GOT3 (cell line): Measurements from ENCODE around the gene RPS6KA1.
"Not testable (repeated sequence)": the region's sequence is repeated elsewhere in the genome, so short reads cannot be mapped to it uniquely, and the experiment has no call there.

ENCODE experiments used
- DNase-seq: peaks from one replicate; lab custom pipeline; 2025; ENCODE audit warnings: mixed read lengths; lab: John Stamatoyannopoulos, UW

RPS6KA1 gene

DNA sequence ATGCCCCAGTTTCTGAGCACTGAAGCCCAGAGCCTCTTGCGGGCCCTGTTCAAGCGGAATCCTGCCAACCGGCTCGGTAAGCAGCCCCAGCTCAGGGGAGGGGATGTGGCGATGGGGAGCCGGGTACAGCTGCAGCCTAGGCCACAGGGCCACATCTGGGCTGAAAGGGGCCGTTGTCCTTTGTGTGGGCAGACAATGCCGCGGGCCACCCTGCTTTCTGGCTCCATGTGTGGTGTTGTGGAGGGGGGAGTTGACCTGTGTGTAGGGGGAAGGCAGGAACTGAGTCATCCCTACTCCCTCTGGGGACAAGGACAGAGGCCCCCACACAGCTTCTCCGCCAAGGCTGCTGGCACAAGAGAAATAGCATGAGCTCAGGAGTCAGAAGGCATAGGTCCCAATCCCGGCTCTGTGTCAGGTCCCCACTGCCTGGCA is 26.0 kb downstream of the RPS6KA1 start:
- no peak for DNase-seq

DNA sequence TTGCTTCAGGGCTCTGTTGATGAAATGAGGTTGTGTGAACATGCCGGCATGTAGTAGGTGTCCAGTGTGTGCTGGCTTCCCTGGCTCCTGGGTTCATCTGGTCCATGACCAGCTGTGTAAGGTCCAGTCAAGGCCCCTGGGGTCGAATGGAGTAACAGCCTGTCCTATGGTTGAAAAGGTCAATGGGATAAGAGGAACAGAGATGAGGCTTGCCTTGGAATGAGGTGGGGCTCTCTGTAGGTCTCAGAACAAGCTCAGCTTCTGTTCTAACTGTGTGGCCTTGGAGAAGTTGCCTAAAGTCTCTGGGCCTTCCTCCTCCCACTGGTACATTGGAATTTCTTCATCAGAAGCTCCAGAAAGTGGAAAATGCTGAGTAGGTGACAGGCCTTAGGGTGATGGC is 26.6 kb downstream of the RPS6KA1 start:
- DNase-seq = no peak

DNA sequence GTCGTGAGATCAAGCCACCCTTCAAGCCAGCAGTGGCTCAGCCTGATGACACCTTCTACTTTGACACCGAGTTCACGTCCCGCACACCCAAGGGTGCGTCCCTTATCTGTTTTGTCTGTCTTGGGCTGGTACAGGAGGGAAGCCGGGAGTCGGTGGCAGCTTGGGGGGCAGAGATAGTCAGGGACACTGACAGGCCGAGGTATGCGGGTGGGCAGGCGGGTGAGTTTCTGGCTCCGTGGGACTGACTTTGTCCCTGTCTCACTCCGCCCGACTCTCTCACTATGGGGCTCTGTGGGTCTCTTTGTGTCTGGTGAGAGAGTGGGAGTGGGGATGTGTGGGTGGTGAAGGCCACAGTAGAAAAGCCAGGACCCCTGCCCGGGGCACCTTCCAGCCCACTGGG is 27.4 kb downstream of the RPS6KA1 start:
- DNase-seq = no peak

DNA sequence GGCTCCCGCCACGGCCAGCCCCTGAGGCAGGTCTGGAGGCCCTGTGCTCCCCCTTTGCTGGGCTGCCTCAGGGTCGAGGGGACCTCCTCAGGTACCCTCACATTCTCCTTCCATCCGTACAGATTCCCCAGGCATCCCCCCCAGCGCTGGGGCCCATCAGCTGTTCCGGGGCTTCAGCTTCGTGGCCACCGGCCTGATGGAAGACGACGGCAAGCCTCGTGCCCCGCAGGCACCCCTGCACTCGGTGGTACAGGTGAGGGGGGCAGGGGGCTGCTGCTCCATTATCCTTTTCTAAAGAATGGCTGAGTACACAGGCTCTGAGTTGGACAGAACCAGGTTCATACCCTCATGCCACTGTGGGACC is 29.1 kb downstream of the RPS6KA1 start:
- no peak for DNase-seq

DNA sequence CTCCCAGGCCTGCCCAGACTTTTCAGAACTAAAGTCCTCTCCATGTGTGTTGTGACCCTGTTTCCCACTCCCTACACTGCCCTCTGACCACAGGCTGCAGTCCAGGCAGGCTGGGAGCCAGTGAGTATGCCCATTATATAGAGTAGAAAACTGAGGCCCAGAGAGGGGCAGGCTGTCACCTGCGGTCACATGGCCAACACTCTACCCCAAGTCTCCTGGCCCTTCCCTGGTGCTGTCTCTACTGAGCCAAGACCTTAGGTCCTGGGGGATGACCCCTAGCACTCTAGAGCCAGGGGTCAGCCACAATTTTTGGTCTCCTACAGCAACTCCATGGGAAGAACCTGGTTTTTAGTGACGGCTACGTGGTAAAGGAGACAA is 30.8 kb downstream of the RPS6KA1 start:
- DNase-seq = no peak

DNA sequence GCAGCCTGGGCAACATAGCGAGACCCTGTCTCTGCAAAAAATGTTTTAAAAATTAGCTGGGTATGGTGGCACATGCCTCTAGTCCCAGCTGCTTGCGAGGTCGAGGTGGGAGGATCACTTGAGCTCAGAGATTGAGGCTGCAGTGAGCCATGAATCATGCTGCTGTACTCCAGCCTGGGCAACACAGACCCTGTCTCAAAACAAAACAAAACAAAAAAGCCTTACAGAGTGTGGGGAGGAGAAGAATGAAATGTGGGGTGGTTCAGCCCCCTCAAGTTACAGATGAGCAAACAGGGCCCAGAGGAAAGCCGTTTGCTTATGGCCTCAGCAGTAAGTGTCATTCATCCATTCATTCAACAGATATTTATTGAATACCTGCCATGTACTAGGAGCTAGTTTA is 40.7 kb downstream of the RPS6KA1 start:
- DNase-seq = no peak

DNA sequence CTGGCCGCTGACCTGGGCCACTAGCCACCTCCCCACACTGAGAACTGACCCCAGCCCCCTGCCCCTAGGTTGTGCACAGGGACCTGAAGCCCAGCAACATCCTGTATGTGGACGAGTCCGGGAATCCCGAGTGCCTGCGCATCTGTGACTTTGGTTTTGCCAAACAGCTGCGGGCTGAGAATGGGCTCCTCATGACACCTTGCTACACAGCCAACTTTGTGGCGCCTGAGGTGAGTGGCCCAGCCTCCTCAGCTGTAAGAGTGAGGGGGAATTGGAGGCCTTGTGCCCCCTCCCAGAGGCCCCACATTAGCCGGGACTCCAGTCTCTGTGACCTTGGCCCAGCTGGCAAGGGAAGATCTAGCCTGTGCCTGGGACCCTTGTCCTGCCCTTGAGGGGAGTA is 41.8 kb downstream of the RPS6KA1 start:
- no peak for DNase-seq

DNA sequence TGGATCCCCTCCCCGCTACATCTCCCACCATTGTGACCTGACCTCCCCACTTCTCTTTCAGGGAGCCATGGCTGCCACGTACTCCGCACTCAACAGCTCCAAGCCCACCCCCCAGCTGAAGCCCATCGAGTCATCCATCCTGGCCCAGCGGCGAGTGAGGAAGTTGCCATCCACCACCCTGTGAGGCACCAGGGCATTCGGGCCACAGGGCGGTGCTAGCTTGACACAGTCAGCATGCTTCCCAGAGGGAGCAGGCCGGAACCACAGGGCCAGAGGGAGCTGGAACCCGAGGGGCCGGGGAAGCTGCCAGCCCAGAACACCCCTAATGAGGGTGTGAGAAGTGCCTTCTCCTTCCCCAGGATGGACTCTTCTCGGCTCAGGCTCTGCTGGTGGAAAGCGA is 44.5 kb downstream of the RPS6KA1 start:
- no peak for DNase-seq

DNA sequence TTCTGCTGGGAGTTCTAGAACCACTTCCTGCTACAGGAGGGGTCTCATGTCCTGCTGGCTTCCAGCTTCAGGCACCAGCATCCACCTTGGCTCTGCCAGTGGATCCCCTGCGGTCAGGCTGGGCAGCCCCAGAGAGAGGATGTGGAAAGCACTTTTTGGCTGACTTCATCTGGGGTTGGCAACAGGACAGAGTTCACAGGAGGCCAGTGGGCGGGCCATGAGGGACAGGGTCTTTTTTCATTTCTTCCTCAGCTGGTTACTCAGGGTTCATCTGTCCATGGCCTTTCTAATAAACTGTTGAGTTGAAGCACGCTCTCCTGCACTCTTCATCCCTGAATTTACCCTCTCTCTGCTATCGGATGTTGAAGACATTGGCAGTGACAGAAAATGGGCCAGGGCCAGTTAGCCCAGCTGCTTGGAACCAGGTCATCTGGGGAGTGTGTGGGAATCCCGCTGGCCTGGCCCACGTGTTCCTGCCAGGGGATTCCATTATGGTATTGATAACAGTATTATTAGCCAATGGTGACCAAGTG is 45.2 kb downstream of the RPS6KA1 start:
- DNase-seq = no peak

DNA sequence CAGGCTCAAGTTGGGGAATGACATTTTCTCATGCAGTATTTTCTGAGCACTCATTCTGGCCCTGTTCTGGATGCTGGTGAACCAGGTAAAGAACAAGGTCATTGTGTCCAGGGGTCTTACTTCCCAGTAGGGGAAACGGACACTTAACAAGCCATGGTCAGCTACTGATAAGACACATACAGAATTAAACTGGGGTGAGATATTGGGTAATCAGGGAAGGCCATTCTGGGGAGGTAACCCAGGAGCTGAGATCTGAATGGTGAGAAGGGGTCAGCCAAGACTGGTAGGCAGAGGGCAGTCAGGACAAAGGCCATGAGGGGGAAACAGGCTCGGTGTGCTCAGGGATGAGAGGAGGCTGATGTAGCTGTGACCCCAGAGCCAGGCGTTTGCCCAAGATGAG is 45.8 kb downstream of the RPS6KA1 start:
- DNase-seq = no peak

DNA sequence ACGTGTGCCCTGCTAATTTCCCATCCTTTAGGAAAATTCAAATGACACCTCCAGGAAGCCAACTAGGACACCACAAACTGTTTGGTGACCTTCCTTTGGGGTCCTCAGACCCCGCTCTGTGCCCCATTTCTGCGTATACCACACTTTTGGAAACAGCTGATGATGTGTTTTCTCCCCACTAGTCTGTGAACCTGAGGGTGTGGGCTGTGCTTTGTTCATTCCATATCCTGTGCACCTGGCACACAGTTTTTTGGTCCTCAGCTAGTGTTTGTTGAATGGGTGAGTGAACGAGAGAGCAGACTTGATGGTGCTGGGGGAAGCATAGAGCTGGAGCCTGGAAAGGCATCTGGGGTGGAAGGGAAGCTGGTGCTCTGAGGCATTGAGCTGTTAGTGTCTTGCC is 48.6 kb downstream of the RPS6KA1 start:
- DNase-seq = no peak

DNA sequence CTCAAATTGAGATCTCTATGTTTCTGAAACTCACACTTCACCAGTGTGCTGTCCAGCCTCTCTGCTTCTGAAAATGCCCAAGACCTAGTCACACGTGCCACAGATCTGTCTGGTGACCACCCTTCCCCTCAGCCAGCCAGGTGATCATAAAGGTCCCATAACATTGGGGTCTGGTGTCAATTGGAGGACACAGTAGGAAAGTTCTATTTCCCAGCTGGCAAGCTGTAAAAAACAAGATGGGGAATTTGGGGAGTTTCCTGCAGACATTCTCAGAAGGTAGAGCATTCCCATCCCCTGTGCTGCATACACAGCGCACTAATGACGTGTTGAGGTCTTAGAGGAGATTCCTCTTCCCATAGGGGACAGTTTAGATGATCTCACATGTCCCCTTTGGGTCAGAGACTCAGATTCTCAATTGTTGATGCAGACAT is 50.1 kb downstream of the RPS6KA1 start:
- no peak for DNase-seq

DNA sequence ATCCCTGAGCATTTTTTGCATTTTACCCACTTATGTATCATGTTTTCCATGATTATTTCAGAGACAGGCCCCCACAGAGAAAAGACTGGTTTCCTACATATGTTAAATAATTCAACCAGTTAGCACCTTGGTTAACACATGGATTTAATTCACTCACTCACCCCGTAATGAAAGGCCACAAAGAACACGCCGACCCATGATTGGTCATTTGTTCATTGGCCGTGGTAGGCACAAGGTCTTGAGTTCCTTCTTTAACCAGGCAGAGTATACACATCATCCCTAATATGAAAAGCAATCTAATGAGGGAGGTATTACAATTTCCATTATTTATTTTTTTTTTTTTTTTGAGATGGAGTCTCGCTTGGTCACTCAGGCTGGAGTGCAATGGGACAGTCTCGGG is 50.6 kb downstream of the RPS6KA1 start:
- no peak for DNase-seq

DNA sequence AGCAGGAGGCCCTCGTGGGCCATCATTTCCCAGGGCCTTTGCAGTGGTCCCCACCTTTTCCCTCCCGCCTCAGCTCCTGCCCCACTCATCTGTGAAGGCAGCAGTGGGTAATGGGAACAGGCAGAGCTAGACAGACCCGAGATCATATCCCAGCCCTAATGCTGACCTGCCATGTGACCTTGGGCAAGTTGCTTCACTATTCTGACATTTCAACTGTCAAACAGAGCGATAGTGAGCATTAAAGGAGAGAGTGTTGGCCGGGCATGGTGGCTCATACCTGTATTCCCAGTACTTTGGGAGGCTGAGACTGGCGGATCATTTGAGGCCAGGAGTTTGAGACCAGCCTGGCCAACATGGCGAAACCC is 51.7 kb downstream of the RPS6KA1 start:
- DNase-seq = no peak

DNA sequence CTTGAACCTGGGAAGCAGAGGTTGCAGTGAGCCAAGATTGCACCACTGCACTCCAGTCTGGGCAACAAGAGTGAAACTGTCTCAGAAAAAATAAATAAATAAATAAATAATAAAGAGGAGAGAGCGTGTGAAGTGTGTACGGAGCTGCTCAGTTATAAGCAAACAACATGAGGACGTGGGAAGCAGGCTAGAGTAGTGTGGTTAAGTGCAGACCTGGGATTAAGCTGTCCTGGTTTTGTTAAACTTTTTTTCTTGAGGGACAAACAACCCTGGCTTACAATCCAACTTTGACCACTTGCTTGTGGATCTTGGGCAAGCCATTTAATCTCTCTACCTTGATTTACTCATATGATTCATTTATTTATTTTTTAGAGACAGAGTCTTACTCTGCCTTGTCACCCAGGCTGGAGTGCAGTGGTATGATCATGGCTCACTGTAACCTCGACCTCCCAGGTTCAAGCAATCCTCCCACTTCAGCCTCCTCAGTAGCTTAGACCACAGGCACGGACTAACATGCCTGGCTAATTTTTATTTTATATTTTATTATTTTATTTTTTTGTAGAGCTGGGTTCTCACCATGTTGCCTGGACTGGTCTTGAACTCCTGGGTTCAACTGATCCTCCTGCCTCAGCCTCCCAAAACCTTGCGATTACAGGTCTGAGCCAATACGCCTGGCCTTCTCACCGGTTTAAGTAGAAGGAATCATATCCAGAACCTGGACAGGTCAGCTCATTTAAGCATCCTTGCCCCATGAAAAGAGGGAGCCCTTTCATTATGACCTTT is 52.7 kb downstream of the RPS6KA1 start:
- DNase-seq = no peak

DNA sequence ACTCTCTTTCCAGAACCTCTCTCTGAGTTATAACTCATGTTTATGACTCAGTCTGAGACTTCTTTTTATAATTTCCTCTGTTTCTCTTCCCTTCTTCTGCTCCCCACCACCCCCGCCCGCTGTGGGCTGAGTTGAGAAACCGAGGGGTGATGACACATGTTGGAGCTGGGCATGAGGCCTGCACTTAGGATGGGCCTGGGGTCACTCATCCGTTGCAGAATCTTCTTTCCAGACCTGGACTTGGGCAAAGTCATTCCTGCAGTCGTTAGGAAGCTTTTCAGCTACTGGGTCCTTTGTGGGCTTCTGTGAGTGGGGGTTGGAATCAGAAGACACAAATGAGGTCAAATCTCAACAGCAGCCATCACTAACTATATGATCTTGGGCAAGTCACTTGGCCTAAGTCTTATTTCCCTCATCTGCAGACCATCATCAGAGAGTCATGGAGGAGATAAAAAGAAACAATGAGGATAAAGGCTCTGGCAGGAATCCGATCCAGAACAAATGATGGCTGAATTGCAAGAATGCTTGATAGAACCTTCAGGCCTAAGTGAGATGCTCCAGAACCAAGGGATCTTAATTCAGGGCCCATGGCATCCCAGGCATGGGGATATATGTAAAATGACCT is 53.4 kb downstream of the RPS6KA1 start:
- DNase-seq = peak; percentile 40

DNA sequence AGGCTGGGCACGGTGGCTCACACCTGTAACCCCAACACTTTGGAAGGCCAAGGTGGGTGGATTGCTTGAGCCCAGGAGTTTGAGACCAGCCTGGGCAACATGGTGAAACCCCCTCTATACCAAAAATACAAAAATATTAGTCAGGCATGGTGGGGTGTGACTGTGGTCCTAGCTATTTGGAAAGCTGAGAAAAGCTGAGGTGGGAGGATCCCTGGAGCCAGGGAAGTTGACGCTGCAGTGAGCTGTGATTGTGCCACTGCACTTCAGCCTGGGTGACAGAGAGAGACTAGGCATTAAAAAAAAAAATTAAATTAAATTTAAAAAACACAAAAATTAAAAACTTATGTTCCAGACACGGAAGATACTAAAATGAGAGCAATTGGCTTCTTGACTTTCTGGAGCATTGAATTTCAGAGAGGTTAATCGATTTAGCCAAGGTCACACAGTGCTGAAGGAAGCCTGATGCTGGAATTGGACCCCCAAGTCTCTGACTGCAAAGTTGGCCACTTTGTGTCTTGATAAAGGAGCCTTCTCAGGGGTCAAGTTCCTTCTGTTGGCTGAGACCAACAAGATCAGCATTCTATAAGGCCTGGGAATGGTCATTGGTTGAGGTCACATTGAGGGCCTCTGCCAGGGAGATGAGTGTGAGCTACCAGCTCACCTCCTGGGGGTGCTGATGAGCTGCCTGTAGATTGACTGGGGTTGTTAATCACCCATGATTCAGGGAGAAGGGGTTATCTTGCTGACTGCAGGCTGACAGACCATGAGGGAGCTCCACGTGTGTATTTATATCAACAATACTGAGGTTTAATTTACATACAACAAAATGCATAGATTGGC is 54.3 kb downstream of the RPS6KA1 start:
- DNase-seq = no peak

DNA sequence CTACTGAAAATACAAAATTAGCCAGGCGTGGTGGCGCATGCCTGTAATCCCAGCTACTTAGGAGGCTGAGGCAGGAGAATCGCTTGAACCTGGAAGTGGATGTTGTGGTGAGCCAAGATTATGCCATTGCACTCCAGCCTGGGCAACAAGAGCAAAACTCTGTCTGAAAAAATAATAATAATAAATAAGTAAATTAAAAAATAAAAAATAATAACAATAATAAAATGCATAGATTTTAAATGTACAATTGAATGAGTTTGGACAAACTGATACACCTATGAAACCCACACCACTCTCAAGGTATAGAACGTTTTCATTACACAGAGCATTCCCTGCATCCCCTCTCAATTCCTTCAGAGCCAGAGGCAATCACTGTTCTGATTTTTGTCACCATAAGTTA is 55.0 kb downstream of the RPS6KA1 start:
- DNase-seq = not testable (repeated sequence)

DNA sequence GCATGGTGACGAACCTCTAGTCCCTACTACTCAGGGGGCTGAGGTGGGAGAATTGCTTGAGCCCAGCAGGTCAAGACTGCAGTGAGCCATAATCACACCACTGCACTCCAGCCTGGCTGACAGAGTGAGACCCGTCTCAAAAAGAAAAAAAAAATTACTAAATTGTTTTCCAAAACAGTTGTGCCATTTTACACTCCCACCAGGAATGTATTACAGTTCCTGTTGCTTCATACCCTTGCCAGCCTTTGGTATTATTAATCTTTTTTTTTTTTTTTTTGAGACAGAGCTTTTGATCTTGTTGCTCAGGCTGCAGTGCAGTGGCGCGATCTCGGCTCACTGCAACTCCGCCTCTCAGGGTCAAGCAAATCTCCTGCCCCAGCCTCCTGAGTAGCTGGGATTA is 55.9 kb downstream of the RPS6KA1 start:
- DNase-seq = no peak

DNA sequence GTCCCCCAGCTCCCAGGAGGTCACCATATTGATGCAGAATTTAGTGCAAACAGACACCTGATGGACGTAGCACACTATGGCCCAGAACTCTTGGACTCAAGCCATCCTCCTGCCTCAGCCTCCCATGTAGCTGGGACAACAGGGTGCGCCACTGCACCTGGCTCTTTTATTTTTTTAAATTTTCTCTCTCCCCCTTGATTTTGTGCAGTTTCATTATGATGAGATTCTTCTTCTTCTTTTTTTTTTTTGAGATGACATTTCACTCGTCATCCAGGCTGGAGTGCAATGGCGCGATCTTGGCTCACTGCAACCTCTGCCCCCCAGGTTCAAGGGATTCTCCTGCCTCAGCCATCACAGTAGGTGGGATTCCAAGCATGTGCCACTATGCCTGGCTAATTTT is 63.8 kb downstream of the RPS6KA1 start:
- no peak for DNase-seq

DNA sequence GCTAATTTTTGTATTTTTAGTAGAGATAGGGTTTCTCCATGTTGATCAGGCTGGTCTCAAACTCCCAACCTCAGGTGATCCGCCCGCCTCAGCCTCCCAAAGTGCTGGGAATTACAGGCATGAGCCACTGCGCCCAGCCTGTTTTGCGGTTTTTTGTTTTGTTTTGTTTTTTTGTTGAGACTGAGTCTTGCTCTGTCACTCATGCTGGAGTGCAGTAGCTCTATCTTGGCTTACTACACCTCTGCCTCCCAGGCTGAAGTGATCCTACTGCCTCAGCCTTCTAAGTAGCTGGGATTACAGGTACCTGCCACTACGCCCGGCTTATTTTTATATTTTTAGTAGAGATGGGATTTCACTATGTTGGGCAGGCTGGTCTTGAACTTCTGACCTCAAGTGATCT is 65.0 kb downstream of the RPS6KA1 start:
- not testable (repeated sequence) for DNase-seq

DNA sequence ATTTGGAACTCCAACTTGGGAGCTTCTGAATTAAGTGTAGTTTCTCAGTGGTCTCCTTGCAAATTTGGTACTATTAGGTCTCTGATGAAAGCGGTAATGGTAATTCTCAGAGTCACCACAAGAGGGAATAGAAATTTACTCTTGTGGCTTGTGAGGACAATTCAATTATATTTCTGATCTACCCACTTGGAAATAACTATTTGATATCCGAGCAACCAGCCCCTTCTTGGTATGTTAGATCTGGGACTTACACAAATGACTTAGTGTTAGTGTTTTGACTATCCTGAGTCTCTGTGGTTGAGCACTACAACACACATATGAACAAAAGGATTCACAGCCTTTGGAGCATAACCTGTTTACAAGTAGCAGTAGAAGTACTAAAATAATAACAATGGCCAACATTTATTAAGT is 68.1 kb downstream of the RPS6KA1 start:
- no peak for DNase-seq

DNA sequence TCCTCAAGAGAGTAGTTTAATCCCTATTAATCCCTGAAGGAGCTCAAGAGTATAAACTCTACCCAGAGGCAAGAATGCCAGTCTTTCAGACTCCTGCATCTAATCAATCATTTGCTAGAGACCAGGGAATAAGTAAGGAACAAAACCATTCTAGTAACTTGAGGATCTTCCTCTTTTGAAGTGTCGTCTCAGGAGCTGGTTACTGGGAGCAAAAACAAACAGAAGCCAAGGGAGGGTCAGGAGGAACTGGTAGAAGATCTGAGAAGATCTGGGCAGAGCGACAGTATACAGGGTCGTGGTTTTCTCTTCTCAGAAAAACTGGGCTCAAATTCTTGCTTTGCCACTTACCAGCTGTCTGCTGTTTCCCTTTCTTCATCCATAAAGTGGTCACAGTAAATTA is 69.3 kb downstream of the RPS6KA1 start:
- no peak for DNase-seq
